Kidney capillary endothelial cell (primary cell): ENCODE data around the gene ABCG4.

Experiments used
- DNase-seq: peaks from one replicate; pipeline ENCODE4 v3.0.0-alpha.2; 2018; ENCODE audit warnings: low spot score

The ABCG4 gene

GRCh38 chr11:119207415-119207960 lies 58.6 kb downstream of the ABCG4 start:
- DNase-seq = no peak

GRCh38 chr11:119209186-119209585 lies 60.3 kb downstream of the ABCG4 start:
- DNase-seq = no peak

GRCh38 chr11:119210050-119210449 lies 61.2 kb downstream of the ABCG4 start:
- DNase-seq = no peak
